Fibroblast of skin of abdomen (primary cell): Measurements from ENCODE around the gene HS3ST5.
"Not testable (repeated sequence)": the region's sequence is repeated elsewhere in the genome, so short reads cannot be mapped to it uniquely, and the experiment has no call there.

Experiments used
- DNase-seq: peaks from one replicate; pipeline ENCODE4 v3.0.0-alpha.2; 2013

The HS3ST5 gene

DNA sequence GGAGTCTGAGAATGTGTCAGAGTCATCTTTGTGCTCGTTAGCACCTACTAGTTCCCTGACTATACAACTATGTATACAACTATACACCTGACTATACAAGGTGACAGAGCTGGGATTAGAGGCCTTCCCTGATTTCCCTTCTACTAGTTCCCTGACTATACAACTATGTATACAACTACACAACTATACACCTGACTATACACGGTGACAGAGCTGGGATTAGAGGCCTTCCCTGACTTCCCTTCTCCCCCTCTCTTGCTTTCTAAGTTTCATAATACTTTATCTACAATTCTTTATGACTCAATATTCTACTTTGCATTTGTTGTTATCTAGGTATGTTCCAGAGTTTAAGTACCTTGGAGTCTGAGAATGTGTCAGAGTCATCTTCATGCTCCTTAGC, 68.0 kb downstream of the HS3ST5 start:
- DNase-seq: no peak

DNA sequence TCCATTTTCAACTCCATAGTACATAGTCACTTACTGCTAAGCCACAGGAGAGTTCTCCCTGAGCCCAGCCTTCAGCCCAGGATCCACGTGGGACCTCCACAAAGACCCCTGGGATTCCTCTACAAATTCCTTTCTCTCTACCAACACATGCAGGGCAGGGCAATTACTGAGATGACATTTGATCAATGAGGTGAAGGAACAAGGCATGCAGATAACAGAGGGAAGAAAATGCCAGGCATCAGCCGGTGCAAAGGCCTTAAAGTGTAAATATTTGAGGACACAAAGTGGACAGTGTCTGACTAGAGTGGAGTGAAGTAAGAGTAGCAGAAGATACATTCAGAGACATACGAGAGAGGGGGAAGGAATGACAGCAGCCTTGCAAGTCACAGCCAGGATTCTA, 70.2 kb downstream of the HS3ST5 start:
- DNase-seq: no peak

DNA sequence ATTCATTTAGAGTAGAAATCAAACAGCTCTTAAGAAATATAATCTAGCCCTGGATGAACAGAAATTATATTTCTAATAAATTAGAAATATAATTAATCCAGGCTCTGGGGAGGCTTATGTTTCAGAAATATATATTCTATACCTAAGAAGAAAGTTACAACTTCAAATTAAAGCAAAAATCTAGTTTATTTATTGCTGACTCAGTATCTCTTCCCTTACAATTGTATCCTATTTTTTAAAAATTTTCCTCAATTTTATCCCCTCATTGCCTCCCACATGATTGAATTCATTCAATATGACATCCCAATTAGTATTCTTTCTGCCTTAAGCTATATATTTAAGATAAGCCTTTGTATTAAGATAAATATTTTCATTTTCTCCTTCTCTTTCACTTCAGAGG, 71.4 kb downstream of the HS3ST5 start:
- no peak for DNase-seq

- no peak for DNase-seq
These were observed 74.9 kb downstream of the HS3ST5 start for GRCh38 chr6:114267897-114268296.

DNA sequence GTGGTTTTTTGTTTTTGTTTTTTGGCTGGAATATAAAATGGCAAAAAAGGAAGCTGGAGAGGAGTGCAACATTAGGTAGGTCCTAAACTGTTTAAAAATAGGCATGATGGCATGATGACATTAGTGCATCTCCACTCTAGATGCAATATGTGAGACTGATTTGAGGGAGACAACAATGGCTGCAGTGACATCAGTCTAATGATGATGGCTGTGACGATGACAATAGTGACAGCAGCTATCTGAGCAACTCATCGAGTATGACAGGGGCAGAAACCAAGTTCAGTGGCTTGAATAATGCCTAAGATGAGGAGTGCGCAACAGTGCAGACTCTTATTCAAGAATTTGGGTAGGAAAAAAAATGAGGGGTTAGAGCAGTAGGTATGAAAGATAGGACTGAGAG, 82.0 kb downstream of the HS3ST5 start:
- no peak for DNase-seq

- no peak for DNase-seq
These were observed 84.4 kb downstream of the HS3ST5 start for GRCh38 chr6:114258376-114258775.

DNA sequence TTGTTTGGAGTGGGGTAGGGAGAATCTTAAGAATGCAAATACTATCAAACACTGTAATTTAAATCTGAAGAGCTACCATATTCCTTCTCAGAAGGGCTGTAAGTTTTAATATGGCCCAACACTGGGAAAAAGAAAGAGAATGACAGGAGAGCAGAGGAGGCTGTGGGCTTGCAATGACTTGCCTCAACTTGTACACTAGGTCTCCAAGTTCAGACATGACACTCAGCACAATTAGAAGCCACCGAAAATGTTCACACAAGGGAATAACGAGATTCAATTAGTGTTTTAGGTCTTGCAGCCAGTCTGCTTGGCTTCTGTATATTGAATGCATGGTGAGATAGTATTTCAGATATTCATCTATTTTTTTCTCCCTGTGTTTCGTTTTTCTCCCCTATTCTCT, 89.4 kb downstream of the HS3ST5 start:
- no peak for DNase-seq

DNA sequence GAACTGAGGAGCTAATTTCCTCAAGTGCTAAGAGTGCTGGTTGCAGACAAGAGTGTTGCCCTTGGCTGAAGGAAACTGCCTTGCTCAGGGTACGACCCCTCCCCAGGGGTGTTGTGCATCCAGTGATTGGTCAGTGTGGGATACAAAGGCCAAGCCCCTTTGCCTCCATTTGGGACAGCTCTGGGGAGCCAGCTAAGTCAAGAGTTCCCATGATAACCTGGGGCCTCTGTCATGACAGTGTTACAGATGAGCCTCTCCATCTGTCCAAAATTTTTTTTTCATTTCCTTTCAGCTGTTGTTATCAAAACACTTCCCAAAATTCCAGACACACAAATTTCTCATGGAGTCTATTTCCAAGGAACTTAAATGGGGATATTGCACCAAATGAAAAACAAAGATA, 93.3 kb downstream of the HS3ST5 start:
- DNase-seq: no peak

DNA sequence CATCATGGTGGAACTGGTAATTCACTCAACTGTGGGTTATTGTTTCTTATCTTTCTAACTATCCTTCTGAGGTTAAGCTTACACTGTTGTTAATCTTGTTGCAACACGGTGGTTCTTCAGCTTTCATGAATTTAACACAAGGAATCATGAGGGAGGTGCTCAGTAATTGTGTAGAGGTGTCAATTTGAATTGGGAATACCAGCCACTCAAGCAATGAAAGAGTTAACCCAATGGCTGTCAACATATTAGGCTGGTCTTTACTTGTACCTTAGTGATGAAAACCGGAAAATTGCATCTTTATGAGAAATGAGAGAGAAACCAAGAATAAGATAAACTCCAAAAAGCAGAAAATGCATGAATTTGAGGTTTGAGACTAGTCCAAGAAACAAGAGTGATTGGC, 95.7 kb downstream of the HS3ST5 start:
- no peak for DNase-seq

DNA sequence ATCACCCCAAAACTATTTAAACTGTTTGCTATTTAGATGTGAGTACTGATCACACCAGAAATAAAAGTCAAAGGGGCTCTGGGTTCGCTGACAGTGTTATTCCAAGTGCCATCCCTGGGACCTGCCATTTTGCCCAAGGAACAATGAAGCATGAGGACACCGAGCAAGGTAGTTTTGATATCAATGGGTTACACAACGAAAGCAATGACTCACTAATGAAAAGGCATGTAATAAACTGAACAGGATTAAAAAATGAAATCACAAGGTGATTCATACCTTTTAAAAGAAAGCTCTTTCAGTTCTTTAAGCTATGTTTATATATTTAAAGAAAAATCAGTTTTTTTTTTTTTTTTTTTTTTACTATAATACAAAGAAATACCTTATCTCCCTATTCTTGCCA, 102.0 kb downstream of the HS3ST5 start:
- no peak for DNase-seq

DNA sequence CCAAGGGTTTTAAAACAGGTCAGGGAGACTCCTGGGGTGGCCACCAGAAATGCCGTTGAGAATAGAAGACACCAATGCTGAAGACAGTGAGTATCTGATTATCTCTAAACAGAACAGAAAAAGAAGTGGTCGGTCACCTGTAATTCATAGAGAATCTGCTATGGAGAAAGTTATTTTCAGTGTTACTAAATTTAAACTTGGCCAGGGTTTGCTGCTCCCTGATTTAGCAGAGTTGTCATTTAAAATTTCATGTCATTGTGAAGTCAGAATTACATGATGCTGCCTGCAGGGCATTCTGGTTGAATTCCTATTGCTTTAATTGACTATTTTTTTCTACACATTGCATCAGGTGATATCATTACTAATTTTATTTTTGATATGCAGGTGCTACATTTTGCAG, 114.1 kb downstream of the HS3ST5 start:
- DNase-seq: no peak

GRCh38 chr6:114227944-114228468, 114.8 kb downstream of the HS3ST5 start:
- no peak for DNase-seq

DNA sequence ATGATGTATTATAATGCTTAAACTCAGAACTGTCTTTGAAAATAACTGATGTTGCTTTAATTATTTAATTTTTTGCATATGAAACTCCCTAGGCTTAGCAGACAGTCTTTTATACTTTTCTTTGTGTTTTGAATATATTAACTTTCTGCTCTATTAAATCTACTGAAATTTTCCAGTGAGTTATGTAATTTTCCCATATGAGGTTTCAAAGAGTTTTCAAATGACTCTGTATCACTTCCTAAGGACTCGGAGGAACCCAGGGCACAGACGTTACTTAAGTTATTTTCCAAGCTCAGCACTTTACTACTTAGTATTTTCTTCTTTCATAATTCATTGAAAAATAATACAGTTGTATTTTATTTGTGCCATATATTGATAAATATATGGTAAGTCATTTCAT, 122.6 kb downstream of the HS3ST5 start:
- no peak for DNase-seq

GRCh38 chr6:114218437-114219340, 124.1 kb downstream of the HS3ST5 start:
- no peak for DNase-seq

GRCh38 chr6:114217996-114218395, 124.8 kb downstream of the HS3ST5 start:
- DNase-seq: not testable (repeated sequence)

DNA sequence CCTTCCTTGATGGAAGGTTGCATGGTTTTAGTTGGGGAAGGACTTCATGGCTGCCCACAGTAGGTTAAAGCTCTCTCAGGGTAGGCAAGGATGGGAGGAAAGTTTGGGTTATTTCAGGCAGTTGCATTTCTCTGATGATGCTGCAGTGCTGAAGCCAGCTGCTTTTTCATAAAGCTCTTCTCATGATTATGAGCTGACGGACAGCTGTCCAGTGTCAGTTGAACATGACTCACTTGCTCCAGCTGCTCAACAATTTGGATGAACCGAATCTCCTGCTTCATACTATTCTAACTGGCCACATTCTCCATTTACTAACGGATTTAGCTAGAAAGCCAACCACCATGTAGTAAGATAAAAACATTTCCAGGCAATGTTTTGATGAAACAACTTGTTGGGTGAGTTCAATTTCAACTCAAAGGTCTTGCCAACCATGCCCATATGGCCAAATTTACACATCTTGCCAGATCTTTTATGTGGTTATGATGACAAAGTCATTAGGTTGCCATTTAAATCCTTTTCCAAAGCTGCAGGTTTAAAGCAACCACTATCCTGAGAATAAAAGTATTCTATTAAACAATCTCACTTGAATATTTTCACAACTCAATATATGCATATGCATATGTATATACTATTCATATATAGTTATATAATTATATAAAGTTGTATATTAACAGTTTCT, 125.9 kb downstream of the HS3ST5 start:
- DNase-seq: no peak

GRCh38 chr6:114210467-114210866, 132.4 kb downstream of the HS3ST5 start:
- DNase-seq: no peak

- DNase-seq: no peak
These were observed 139.4 kb downstream of the HS3ST5 start for GRCh38 chr6:114203460-114203859.

DNA sequence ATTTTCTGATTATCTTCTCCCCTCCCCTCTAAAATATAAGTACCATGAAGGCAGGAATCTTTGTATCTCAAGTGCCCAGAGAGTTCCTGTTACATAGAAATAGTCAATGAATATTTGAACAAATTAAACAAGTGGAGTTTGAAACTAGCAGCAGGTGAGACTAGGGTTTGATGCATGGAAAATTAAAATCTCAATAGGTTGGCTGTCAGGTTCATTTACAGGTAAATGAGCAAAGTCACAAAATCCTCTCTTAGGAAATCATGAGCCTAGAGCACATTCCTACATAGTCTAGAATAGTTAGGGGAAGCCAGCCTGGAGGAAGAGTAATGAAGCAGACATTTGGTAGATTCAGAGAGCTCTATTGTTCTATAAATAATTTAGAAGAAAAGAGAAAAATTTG, 140.4 kb downstream of the HS3ST5 start:
- no peak for DNase-seq

DNA sequence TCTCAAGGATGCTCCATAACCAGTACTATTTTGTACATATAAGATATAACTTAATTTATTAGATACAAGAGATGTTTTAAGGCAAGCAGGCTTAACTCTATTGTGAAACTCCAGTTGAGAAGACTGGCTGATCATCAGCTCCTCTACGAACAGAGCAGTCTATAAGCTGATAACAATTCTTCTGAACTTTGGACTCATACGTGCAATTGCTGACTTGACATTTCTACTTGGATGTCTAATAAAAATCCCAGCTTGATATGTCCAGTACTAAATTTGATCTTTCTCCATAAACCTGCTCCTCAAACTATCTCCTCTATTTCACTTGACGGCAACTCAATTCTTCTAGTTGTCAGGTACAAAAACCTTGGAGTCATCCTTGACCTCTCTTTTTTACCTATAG, 141.9 kb downstream of the HS3ST5 start:
- DNase-seq: no peak

- DNase-seq: no peak
These were observed 147.0 kb downstream of the HS3ST5 start for GRCh38 chr6:114195631-114196403.

- DNase-seq: no peak
These were observed 147.8 kb downstream of the HS3ST5 start for GRCh38 chr6:114195027-114195365.

- DNase-seq: no peak
These were observed 148.3 kb downstream of the HS3ST5 start for GRCh38 chr6:114194362-114195026.
